Measurements from ENCODE around the gene ATXN1. TPM values are rescaled to one million over a fixed set of nuclear protein-coding genes. Genes with fewer than 3 reads are reported as not detected.

ATXN1 gene
- total and polyA plus RNA-seq, 2 of the 13 experiments (the other 11 are each of a cell fraction or from before 2014, with no cell fraction given), result 20.7 to 39.5 TPM

- Histone ChIP-seq H3K79me2 (ENCODE audit: insufficient read depth, low read length) (peaks cover 29% of the 10 kb centered on the region), H3K36me3 (replicated peaks in 1 of 2; ENCODE audit: control insufficient read depth in 1 of 2, insufficient read depth in 2 of 2, low read length in 2 of 2) (no peaks in the 10 kb centered on the region), H3K4me2 (ENCODE audit: low read depth, low read length) (no peak overlapping the region), H4K20me1 (ENCODE audit: insufficient read depth, low read length) (no peaks in the 10 kb centered on the region), H3K9me3 (ENCODE audit: low read length) (no peaks in the 10 kb centered on the region), H3K27ac (ENCODE audit: extremely low read length, insufficient read depth, low read length) (peak overlapping the region; percentile 19), H3K4me3 (replicated peaks in 1 of 3; ENCODE audit: insufficient read depth in 1 of 3, low read depth in 2 of 3, low read length in 3 of 3) (no peak overlapping the region), H3K9ac (ENCODE audit: insufficient read depth, low read depth, low read length) (no peak overlapping the region), H3K4me1 (ENCODE audit: insufficient read depth, low read length) (peaks cover 64% of the 10 kb centered on the region), H3K27me3 (ENCODE audit: control insufficient read depth in 1 of 2, insufficient read depth in 2 of 2, low read length in 2 of 2) (no peaks in the 10 kb centered on the region), H2AFZ (ENCODE audit: low read length) (no peak overlapping the region)
- no TSS peak for BruUV-seq (replicated peaks)
- ATAC-seq (peak; percentile 28; the same call in 2 of the 3 replicates), FAIRE-seq (no peak), DNase-seq (ENCODE audit: low spot score) (no peak)
- peak; percentile 63 for TF ChIP-seq PPARG (CRISPR knock-in tag; conservative IDR thresholded peaks at IDR 0.05)
- no peak for TF ChIP-seq ZNF747 (CRISPR knock-in tag; IDR thresholded peaks at IDR 0.05; ENCODE audit: borderline replicate concordance)
- TF ChIP-seq AKAP8 (CRISPR knock-in tag; IDR thresholded peaks at IDR 0.05), result no peak
- no peak for TF ChIP-seq FOXK2 (IDR thresholded peaks at IDR 0.05)
- TF ChIP-seq RXRB (CRISPR knock-in tag; IDR thresholded peaks at IDR 0.05; ENCODE audit: borderline replicate concordance), result no peak
- 0 out of 2 replicates have a peak, but pooled peaks have one; percentile 32 for TF ChIP-seq ZNF816 (CRISPR knock-in tag; IDR thresholded peaks at IDR 0.05; ENCODE audit: borderline replicate concordance)
- TF ChIP-seq ZNF280D (CRISPR knock-in tag; IDR thresholded peaks at IDR 0.05), result no peak
- TF ChIP-seq ZNF260 (CRISPR knock-in tag; IDR thresholded peaks at IDR 0.05; ENCODE audit: borderline replicate concordance, low read depth), result no peak
- TF ChIP-seq ZNF180 (CRISPR knock-in tag; IDR thresholded peaks at IDR 0.05; ENCODE audit: borderline replicate concordance, low read depth), result no peak
- no peak for TF ChIP-seq NR2F6 (IDR thresholded peaks at IDR 0.05)
- TF ChIP-seq NR2F6 (CRISPR knock-in tag; IDR thresholded peaks at IDR 0.05), result no peak
- no peak for TF ChIP-seq ZBTB34 (CRISPR knock-in tag; IDR thresholded peaks at IDR 0.05)
- no peak for TF ChIP-seq ZNF225 (CRISPR knock-in tag; IDR thresholded peaks at IDR 0.05)
- TF ChIP-seq ZBTB26 (CRISPR knock-in tag; IDR thresholded peaks at IDR 0.05; ENCODE audit: borderline replicate concordance), result peak; percentile 99
- no peak for TF ChIP-seq GFI1 (CRISPR knock-in tag; IDR thresholded peaks at IDR 0.05; ENCODE audit: borderline replicate concordance)
- TF ChIP-seq TFAP4 (IDR thresholded peaks at IDR 0.05; ENCODE audit: borderline replicate concordance, low read depth), result no peak
- TF ChIP-seq ZFAT (CRISPR knock-in tag; conservative IDR thresholded peaks at IDR 0.05), result no peak
- no peak for TF ChIP-seq ZNF616 (CRISPR knock-in tag; IDR thresholded peaks at IDR 0.05; ENCODE audit: low read depth)
- TF ChIP-seq KDM4B (CRISPR knock-in tag; IDR thresholded peaks at IDR 0.05), result no peak
- 93% methylated on average over 4 of the region's 4 CpGs for WGBS (ENCODE audit: low lambda C conversion rate)
- ChIA-PET CTCF (ENCODE audit: low intra/inter-chr PET ratio, low total read pairs) (no interaction called here), POLR2A (no interaction called here)
- in situ Hi-C loops (cut with HindIII; ENCODE audit: extremely low pct_ligation_motif_present, low pct_unique_long_range_greater_than_20kb), result no loop called here
- intact Hi-C loops (cut with micrococcal nuclease; ENCODE audit: unreplicated experiment), result no loop called here
Observed at GRCh38 chr6:16670183-16670582, 91.1 kb downstream of the ATXN1 start.
